ENCODE data around the gene MAN1C1.
A peak's percentile ranks its signal among the peaks of the same experiment; 100 is the strongest.

The MAN1C1 gene

GRCh38 chr1:25766721-25767436 is 150.3 kb downstream of the MAN1C1 start:
- peak in 2 of 3 experiments; percentile 32 to 44 for DNase-seq

- no peak for DNase-seq
These were observed 150.8 kb downstream of the MAN1C1 start for GRCh38 chr1:25767437-25767770.

DNA sequence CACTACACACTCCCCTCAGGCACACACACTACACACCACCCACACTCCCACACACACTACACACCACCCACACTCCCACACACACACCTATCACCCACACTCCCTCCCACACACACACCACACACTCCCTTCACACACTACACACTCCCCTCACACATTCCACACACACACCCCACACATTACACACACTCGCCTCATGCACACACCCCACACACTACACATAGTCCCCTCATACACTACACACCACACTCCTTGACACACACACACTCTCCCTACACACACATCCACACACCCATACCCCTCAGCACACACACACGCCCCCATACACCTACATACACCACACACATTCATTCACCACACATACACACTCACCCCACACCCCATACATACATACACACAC is 152.4 kb downstream of the MAN1C1 start:
- no peak for DNase-seq

DNA sequence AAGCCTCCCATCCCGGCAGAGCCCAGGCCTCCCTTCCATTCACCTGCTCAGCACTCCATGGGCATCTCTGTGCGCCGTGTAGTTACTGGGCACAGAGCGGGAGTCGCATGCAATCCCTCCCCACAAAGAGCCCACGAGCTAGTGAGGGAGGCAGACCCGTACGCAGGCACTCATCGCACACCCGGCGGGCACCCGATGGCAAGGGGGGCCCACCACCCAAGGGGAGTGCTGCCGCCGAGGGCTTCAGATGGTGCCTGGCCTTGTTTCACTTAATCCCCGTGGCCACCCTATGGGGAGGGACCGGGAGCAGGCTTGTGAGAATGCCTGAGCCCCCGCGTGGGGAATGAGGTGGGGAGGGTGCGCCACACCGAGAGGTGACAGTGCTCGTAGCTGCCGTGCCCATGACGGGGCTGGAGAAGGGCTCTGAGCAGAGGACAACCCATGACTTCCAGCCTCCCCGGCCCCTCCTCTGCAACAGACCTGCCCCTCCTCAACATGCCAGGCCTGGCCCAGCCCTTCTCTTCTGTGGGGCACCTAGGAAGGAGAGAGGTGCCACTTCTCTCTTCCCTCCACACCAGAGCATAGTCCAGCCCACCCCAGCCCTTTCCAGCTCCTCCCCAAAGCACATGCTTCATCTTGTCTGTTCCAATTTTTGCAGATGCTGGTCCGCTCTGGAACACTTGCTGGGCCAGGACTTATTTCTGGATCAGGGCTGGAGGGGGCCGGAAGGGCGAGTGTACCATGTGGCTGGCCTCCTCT is 153.2 kb downstream of the MAN1C1 start:
- DNase-seq, result no peak

DNA sequence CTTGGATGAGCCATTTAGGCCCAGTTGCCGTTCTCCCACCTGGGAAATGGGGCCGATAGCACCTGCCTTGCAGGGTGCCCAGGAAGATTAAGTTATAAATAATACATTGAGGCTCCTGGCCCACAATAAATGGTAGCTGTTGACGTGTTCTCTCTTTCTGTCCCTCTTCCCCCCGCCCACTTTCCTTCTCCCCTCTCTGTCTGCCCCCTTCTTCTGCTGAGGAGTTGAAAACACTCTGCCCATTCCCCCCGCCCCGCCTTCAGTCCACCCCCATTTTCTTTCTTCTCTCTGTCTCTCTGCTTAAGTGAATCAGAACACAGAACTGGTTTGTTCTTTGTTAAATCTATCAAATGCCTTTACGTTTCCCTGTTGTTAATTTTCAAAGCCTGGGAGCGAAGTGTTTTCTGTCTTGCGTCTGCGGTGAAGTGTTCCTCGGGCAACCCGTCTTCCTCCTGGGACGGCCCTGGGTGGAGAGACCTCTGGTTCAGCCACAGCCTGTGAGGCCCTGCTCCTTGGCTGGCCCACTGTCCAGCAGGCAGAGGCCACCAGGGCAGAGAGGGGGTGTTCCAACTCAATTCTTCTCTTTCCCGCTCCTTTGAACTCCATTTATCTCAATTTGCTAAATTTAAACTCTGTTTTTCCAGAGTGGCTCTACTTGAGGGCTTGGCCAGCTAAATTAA is 154.1 kb downstream of the MAN1C1 start:
- no peak for DNase-seq

GRCh38 chr1:25771221-25772114 is 154.9 kb downstream of the MAN1C1 start:
- DNase-seq, result peak; percentile 53 to 82 (median 64)

- DNase-seq, result no peak
These were observed 155.6 kb downstream of the MAN1C1 start for GRCh38 chr1:25772164-25772563.

- DNase-seq, result no peak
These were observed 156.2 kb downstream of the MAN1C1 start for GRCh38 chr1:25772692-25773245.

DNA sequence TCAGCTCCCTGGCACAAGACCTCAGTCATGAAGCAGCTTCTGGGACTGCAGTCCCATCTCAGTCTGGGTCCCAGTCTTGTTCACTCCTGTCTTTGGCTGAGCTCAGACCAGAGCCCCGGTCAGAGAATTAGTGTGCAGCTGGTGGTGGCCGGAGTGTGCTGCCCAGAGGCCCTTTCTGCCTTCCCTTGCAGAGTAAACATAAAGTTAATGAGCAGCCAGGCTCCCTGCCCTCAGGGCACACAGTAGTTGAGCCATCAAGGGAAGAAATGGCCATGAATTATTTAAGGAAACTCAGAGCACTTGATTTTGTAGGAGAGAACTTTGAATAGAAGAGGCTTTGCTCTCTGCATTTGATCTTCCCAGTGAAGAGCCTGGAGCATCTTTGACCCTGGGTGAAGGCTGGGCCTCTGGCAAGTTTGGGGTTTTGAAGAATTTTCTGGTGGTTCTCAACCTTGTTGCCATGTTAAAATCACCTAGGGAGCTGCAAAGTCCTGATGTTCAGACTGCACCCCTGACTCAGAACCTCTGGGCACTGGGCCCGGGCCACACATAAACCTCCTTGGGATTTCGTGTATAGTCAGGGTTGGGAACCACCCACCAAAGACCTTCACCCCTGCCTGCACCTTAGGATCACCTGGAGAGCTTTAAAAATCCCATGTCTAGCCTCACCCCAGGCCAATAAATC is 157.0 kb downstream of the MAN1C1 start:
- DNase-seq, result peak in 2 of 3 experiments; percentile 30 to 68

DNA sequence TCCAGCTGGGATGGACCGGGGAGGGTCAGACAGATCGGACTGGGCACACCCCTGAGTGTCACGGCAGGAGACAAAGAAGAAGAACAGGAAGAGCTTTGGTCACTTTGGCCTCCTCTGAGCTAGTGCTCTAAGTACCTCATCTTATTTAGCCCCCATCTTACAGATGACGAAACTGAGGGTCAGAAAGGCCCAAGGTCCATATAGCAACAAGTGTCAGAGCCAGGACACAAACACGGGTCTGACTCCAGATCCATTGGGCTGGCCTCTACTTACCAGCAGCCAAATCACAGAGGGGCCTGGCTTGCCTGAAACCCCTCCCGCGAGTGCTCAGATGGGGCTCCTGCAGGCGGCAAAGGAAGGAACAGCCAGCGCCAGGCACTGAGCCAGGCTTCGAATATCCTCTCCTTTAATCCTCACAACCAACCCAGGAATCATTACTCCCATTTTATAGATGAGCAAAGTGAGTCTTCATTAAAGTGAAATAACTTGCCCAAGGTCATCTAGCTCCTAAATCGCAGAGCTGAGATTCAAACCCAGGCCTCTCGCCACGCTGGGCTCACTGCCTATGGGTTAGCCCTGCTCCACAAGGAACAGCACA is 157.7 kb downstream of the MAN1C1 start:
- no peak for DNase-seq

DNA sequence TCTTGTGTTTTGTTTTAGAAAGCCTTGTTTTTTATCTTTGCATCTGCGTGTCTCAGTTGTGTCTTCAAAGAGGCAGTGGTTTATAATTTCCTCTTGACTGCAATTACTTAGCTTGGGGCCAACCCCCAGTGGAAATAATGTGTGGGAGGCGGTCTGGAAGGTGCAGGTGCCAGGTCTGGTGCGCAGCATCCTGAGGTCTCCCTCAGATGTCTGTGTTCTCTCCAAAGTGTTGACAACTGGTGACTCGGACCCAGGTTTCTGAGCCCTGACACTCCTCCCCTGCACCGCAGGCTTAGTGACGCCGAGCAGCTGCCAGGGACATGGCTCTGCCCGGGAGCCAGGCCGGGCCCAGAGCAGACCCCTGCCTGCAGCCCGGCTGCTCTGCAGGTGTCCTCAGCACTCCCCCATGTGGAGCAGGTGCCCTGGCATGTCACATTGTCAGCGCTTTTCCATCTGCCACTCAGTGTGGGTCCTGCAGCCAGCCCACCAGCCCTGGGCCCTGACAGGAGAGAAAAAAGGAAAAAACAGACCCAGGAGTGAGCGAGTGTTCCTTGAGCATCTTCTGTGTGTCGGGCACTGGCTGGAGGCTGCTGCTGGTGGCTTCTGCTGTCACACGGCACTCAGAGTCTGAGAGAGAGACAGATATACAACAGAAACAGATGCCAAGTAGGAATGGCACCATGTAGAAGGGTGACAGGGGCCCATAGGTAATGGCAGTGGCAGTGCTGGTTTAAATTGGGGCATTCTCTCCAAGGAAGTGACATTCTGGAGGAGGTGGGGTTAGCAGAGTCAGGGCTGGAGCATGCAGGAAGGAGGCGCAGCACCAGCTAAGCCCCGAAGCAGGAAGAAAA is 158.6 kb downstream of the MAN1C1 start:
- peak; percentile 50 to 90 (median 70) for DNase-seq

- DNase-seq, result peak in 1 of 3 experiments; percentile 5
These were observed 162.8 kb downstream of the MAN1C1 start for GRCh38 chr1:25779388-25779787.

DNA sequence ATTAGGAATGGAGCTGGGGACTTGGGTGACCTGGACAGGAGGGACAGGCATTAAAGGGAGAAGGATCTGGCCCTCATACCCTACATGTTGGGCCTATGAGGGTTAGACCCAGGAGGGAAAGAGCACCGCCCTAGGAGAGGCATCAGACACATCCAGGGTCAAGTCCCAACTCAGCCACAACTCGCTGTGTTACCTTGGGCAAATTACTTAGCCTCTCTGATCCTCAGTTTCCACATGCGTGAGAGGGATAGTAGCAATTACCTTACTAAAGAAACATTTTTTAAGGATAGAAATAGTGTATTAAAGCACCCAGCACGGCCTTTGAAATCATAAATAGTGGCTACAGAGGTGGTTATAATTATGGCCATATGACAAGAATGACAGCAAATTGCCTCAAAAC is 163.3 kb downstream of the MAN1C1 start:
- DNase-seq, result no peak

GRCh38 chr1:25780318-25781129 is 163.9 kb downstream of the MAN1C1 start:
- DNase-seq, result peak in 1 of 3 experiments; percentile 41

DNA sequence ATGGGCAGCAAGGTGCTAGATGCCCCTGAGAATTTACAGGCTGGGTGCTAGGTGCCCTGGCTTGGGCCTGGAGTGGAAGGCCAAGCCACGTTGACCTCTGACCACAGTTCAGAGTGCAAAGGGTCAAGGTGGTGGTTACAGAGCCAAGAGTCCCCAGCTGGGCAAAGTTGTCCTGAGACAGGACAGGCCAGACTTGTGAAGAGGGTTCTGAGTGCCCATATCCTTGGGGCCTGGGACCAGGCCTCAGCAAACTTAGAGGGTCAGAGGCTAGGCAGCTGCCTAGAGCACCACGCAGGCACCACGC is 164.5 kb downstream of the MAN1C1 start:
- DNase-seq, result no peak

DNA sequence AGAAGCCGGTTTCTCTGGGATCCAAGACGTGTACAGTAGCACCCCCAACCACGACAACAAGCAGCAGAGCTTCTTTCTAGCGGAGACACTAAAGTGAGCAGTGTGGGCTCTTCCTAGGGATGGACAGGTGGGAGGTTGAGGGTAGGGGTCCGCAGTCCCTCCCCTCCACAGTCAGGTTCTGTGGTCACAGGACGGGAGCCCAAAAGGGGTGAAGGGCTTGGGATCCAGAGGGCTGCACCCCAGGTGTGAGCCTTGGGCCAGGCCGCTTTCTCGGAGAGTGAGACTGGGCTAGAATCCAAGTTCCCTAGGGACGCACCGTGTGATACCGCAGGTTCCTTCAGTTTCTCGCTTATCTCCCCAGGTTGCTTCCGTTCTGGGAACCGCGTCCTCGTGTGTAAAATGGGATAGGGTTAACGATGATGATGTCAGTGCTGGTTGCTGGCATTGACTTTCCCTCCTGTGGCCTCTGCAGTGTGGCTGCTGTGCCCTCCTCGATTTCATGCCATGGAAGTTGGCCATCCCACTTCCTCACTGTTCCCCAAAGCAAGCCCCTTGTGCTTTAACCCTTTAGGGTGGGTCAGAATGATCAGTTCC is 166.1 kb downstream of the MAN1C1 start:
- DNase-seq, result no peak

DNA sequence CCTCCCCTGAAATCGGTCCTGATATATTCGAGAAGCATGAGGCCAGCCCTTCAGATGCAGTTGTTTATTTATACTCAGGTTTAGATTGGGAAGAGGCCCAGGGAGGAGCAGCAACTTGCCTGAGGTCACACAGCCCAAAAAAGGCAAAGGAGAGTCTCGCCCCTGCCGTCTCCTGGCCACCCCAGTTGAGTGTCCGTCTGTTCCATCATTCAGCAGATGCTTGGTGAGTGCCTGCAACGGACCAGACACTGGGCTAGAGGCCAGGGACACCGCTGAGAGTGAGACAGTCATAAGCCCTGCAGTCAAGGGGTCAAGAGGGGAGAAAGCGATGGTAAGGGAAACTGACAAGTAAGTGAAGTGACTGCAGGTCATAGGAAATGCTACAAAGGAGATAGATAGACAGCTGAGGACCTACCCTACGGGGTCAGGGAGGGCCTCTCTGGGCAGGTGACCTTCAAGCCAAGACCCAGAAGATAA is 168.0 kb downstream of the MAN1C1 start:
- DNase-seq, result no peak

DNA sequence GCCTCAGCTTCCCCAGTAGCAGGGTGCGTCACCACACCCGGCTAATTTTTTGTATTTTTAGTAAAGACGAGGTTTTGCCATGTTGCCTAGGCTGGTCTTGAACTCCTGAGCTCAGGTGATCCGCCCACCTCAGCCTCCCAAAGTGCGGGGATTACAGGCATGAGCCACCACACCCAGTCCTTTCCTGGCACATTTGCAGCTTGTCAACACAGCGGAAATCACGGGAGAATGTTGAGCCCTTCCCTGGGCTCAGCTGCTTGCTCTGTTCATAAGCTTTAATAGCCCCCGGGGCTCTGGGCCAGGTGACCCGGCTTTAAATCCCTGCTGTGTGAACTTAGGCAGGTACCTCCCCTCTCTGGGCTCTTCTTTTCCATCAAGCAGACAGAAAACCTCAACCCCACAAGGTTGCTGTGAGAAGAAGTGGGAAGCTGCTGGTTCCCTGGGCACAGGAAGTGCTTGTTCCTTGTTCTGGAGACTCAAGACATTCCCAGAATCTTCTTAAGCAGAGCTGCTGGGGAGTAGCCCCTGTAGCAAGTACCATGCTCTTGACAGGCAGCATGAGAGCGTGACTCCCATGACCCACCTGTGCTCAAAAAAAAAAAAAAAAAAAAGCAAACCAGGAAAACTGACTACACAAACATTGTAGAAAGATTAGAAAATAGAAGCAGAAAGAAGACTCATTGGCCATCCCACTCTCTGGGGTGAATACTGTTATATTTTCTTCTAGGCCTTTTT is 168.9 kb downstream of the MAN1C1 start:
- DNase-seq, result no peak
